HepG2 (cell line): ENCODE results near the gene SLCO4A1. TPM values are rescaled to one million over a fixed set of nuclear protein-coding genes. Genes with fewer than 3 reads are reported as not detected.

Source experiments
- ATAC-seq: fragments of 200-7000 bp; cut with Tn5 transposase; 3 replicates; pipeline ENCODE4 v1.9.1; 2020; ENCODE audit warnings: mild to moderate bottlenecking, moderate library complexity
- BruUV-seq: library from RNA; stranded (reverse); fragments of 400-500 nt; replicated peaks from 2 replicates; lab custom pipeline; 2021; lab: Mats Ljungman, UMichigan
- CTCF ChIA-PET: fragments of 300-600 bp; formaldehyde crosslinking; extraction: SDS; loops from one replicate; lab custom pipeline; 2021; ENCODE audit warnings: low total read pairs, inconsistent platforms, low intra/inter-chr PET ratio; lab: Yijun Ruan, JAX
- POLR2A ChIA-PET: fragments of 350-600 bp; sonication (Branson Sonifier 250); formaldehyde crosslinking; loops from one replicate; lab custom pipeline; 2020; ENCODE audit warnings: antibody characterized with exemption, inconsistent platforms; lab: Yijun Ruan, JAX
- DNase-seq: peaks from one replicate; pipeline ENCODE4 v3.0.0-alpha.2; 2015; ENCODE audit warnings: low spot score
- FAIRE-seq: peaks from 3 replicates; lab custom pipeline; 2011; peaks lifted over from hg19 to GRCh38; lab: Jason Lieb, UNC
- H2AFZ ChIP-seq: one replicate; pipeline ENCODE4 v1.6.1; 2011; ENCODE audit warnings: low read length, inconsistent platforms
- H3K27ac ChIP-seq: fragments of 300-600 bp; 3 replicates; pipeline ENCODE4 v1.8.0; 2011; ENCODE audit warnings: mixed run types, mild to moderate bottlenecking, mixed read lengths, low read length, inconsistent platforms; ENCODE audit not compliant: insufficient read depth; ENCODE audit errors: extremely low read length
- H3K27me3 ChIP-seq, 2 experiments: fragments of 200-600 bp in 1 of 2; 2 replicates in 1 of 2; 3 replicates in 1 of 2; pipeline versions ENCODE4 v1.6.0 to v1.8.0; 2011; ENCODE audit warnings: low read length in 2 of 2, mild to moderate bottlenecking in 2 of 2, moderate library complexity in 2 of 2, inconsistent platforms in 1 of 2; ENCODE audit not compliant: insufficient read depth in 2 of 2, control insufficient read depth in 1 of 2
- H3K36me3 ChIP-seq, 2 experiments: fragments of 200-600 bp in 1 of 2; replicated peaks in 1 of 2; 2 replicates in 1 of 2; 3 replicates in 1 of 2; pipeline versions ENCODE4 v1.5.1 to v1.8.0; 2011; ENCODE audit warnings: low read length in 2 of 2, inconsistent platforms in 1 of 2; ENCODE audit not compliant: insufficient read depth in 2 of 2, control insufficient read depth in 1 of 2
- H3K4me1 ChIP-seq: 2 replicates; pipeline ENCODE4 v1.5.1; 2012; ENCODE audit warnings: low read length, inconsistent platforms; ENCODE audit not compliant: insufficient read depth
- H3K4me2 ChIP-seq: 2 replicates; pipeline ENCODE4 v1.6.0; 2011; ENCODE audit warnings: low read depth, low read length, inconsistent platforms
- H3K4me3 ChIP-seq, 3 experiments: fragments of 200-600 bp in 1 of 3; sonication (generic), shearing (Covaris generic) in 1 of 3; replicated peaks in 1 of 3; 2 replicates each; pipeline ENCODE4 v1.5.1; 2011 to 2016; ENCODE audit warnings: low read length in 3 of 3, inconsistent platforms in 2 of 3, low read depth in 2 of 3, mild to moderate bottlenecking in 2 of 3, control low read depth in 1 of 3, mixed read lengths in 1 of 3; ENCODE audit not compliant: insufficient read depth in 1 of 3
- H3K79me2 ChIP-seq: one replicate; pipeline ENCODE4 v1.6.1; 2011; ENCODE audit warnings: low read length, inconsistent platforms; ENCODE audit not compliant: insufficient read depth
- H3K9ac ChIP-seq: 2 replicates; pipeline ENCODE4 v1.6.0; 2011; ENCODE audit warnings: mild to moderate bottlenecking, low read depth, low read length, inconsistent platforms; ENCODE audit not compliant: insufficient read depth
- H3K9me3 ChIP-seq: 2 replicates; pipeline ENCODE4 v1.5.1; 2012; ENCODE audit warnings: mild to moderate bottlenecking, low read length
- H4K20me1 ChIP-seq: 2 replicates; pipeline ENCODE4 v1.6.0; 2011; ENCODE audit warnings: inconsistent platforms, mild to moderate bottlenecking, low read length, moderate library complexity; ENCODE audit not compliant: insufficient read depth
- AGO2 ChIP-seq: fragments of 200-400 bp; formaldehyde crosslinking; optimal IDR thresholded peaks from 2 replicates; pipeline ENCODE3; 2017; ENCODE audit warnings: mild to moderate bottlenecking, low read depth, low read length, moderate library complexity
- HNRNPL ChIP-seq: fragments of 200-400 bp; formaldehyde crosslinking; IDR thresholded peaks from 2 replicates; pipeline ENCODE4 v1.6.1; 2017; ENCODE audit warnings: mild to moderate bottlenecking, low read depth, low read length
- MEIS2 ChIP-seq: sonication (generic); formaldehyde crosslinking; IDR thresholded peaks from 2 replicates; pipeline ENCODE4 v1.9.0; 2021; ENCODE audit warnings: mild to moderate bottlenecking, missing genetic modification reagents
- MTA1 ChIP-seq: sonication (generic); formaldehyde crosslinking; IDR thresholded peaks from 2 replicates; pipeline ENCODE4 v1.4.0; 2020; ENCODE audit warnings: missing genetic modification reagents, mild to moderate bottlenecking, borderline replicate concordance
- NFATC3 ChIP-seq: sonication (generic); formaldehyde crosslinking; IDR thresholded peaks from 2 replicates; pipeline ENCODE4 v1.5.1; 2020; ENCODE audit warnings: mild to moderate bottlenecking, missing genetic modification reagents
- POLR2A ChIP-seq, 2 experiments: IDR thresholded peaks; 2 replicates each; pipeline ENCODE4 v1.6.1; 2011; ENCODE audit warnings: low read depth in 2 of 2, low read length in 2 of 2, mild to moderate bottlenecking in 1 of 2, moderate library complexity in 1 of 2; ENCODE audit not compliant: insufficient read depth in 1 of 2
- ZC3H13 ChIP-seq: sonication (generic); formaldehyde crosslinking; IDR thresholded peaks from 2 replicates; pipeline ENCODE4 v1.8.1; 2023; ENCODE audit warnings: mild to moderate bottlenecking, missing genetic modification reagents, moderate library complexity
- ZNF225 ChIP-seq: sonication (generic); formaldehyde crosslinking; IDR thresholded peaks from 2 replicates; pipeline ENCODE4 v1.4.0; 2020; ENCODE audit warnings: mild to moderate bottlenecking, missing genetic modification reagents
- ZNF33B ChIP-seq: sonication (generic); formaldehyde crosslinking; IDR thresholded peaks from 2 replicates; pipeline ENCODE4 v1.5.1; 2020; ENCODE audit warnings: mild to moderate bottlenecking, missing genetic modification reagents
- ZSCAN21 ChIP-seq: sonication (generic); formaldehyde crosslinking; IDR thresholded peaks from 2 replicates; pipeline ENCODE4 v1.8.0; 2022; ENCODE audit warnings: mild to moderate bottlenecking, missing genetic modification reagents, moderate library complexity, borderline replicate concordance
- WGBS: methylation state at CpG from one replicate; pipeline ENCODE4 v1.1.6; 2017; ENCODE audit warnings: low lambda C conversion rate; 5-methylcytosine and 5-hydroxymethylcytosine counted together
- in situ Hi-C: cut with HindIII; loops from 2 replicates; pipeline ENCODE4 v1.10.0; 2017; ENCODE audit warnings: low pct_unique_long_range_greater_than_20kb; ENCODE audit not compliant: extremely low pct_ligation_motif_present
- intact Hi-C: fragments of 100-400 bp; cut with micrococcal nuclease; formaldehyde crosslinking; loops from one replicate; pipeline ENCODE4 v1.10.0; 2022; ENCODE audit not compliant: unreplicated experiment
- polyA plus RNA-seq, 8 experiments: library from polyadenylated mRNA; depleted of rRNA in 3 of 8; stranded (reverse) in 7 of 8; unstranded in 1 of 8; fragments of >200 nt; fragmentation: Illumina TruSeq in 4 of 8; extraction: Trizol in 4 of 8; gene quantifications; 2 replicates each; pipeline versions ENCODE4 v1.2.1 to v1.2.3, GENCODE V29; 2011 to 2016; ENCODE audit warnings: low read depth in 4 of 8, missing spikeins in 1 of 8, mixed read lengths in 1 of 8; ENCODE audit not compliant: insufficient read depth in 1 of 8
- total RNA-seq, 5 experiments: library from RNA; depleted of rRNA; stranded (reverse); fragments of >200 nt; fragmentation: Illumina TruSeq; extraction: Trizol; gene quantifications; 2 replicates each; pipeline ENCODE4 v1.2.3, GENCODE V29; 2016; ENCODE audit warnings: low read depth in 1 of 5
- TF ChIP-seq, protein P1 (sequence below): sonication (generic); formaldehyde crosslinking; IDR thresholded peaks from 2 replicates; pipeline ENCODE4; 2020; ENCODE audit warnings: missing genetic modification reagents, mild to moderate bottlenecking, borderline replicate concordance
- TF ChIP-seq, protein P2 (sequence below): sonication (generic); formaldehyde crosslinking; IDR thresholded peaks from 2 replicates; pipeline ENCODE4 v1.8.0; 2022; ENCODE audit warnings: missing genetic modification reagents, mild to moderate bottlenecking, moderate library complexity, borderline replicate concordance

Gene SLCO4A1
- total and polyA plus RNA-seq, 2 of the 13 experiments (the other 11 are each of a cell fraction or from before 2014, with no cell fraction given), result 55.5 to 112 TPM

DNA sequence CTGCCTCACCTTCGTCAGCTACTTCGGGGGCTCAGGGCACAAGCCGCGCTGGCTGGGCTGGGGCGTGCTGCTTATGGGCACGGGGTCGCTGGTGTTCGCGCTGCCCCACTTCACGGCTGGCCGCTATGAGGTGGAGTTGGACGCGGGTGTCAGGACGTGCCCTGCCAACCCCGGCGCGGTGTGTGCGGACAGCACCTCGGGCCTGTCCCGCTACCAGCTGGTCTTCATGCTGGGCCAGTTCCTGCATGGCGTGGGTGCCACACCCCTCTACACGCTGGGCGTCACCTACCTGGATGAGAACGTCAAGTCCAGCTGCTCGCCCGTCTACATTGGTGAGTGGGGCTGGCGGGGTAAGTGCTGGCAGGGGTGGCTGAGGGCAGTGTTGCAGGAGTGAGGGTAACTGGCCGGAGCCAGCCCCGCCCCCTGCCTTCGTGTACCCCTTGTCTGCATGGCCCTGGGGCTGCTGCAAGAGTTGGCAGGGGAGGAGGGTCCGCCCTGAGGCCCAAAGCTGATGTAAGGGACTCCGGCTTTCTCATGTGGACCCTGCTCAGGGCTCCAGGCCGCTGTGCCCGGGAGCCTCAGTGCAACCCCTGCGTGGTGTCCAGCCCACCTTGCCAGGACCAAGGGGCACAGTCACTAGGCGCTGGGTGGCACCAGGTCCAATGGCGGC lies 14.8 kb downstream of the SLCO4A1 start:
- intact Hi-C loops, result no loop called here
- CTCF ChIA-PET, result no interaction called here
- no TSS peak for BruUV-seq

More for the DNA sequence above, 14.8 kb downstream of the SLCO4A1 start:
- H3K4me2 ChIP-seq, result no peak overlapping the region
- peaks cover 6 to 63% of the 10 kb centered on the region in 2 experiments; a peak in 4 of 5 replicates for H3K36me3 ChIP-seq
- FAIRE-seq (no peak), DNase-seq (no peak), ATAC-seq (no peak)
- H4K20me1 ChIP-seq, result no peaks in the 10 kb centered on the region
- no peaks in the 10 kb centered on the region for H3K9me3 ChIP-seq
- in situ Hi-C loops, result no loop called here
- no peak overlapping the region for H3K4me3 ChIP-seq
- H3K9ac ChIP-seq, result no peak overlapping the region
- peaks cover 30% of the 10 kb centered on the region for H3K79me2 ChIP-seq
- TF ChIP-seq POLR2A (IDR thresholded peaks at IDR 0.05; ENCODE audit: insufficient read depth in 1 of 2, low read depth in 2 of 2, low read length in 2 of 2), result 0 out of 4 replicates have a peak, but pooled peaks of 1 of the 2 experiments have one; percentile 12
- TF ChIP-seq ZC3H13 (CRISPR knock-in tag), result peak; percentile 60; the same call in 1 of the 2 replicates
- no peak for TF ChIP-seq MEIS2 (CRISPR knock-in tag)
- TF ChIP-seq, protein P1, sequence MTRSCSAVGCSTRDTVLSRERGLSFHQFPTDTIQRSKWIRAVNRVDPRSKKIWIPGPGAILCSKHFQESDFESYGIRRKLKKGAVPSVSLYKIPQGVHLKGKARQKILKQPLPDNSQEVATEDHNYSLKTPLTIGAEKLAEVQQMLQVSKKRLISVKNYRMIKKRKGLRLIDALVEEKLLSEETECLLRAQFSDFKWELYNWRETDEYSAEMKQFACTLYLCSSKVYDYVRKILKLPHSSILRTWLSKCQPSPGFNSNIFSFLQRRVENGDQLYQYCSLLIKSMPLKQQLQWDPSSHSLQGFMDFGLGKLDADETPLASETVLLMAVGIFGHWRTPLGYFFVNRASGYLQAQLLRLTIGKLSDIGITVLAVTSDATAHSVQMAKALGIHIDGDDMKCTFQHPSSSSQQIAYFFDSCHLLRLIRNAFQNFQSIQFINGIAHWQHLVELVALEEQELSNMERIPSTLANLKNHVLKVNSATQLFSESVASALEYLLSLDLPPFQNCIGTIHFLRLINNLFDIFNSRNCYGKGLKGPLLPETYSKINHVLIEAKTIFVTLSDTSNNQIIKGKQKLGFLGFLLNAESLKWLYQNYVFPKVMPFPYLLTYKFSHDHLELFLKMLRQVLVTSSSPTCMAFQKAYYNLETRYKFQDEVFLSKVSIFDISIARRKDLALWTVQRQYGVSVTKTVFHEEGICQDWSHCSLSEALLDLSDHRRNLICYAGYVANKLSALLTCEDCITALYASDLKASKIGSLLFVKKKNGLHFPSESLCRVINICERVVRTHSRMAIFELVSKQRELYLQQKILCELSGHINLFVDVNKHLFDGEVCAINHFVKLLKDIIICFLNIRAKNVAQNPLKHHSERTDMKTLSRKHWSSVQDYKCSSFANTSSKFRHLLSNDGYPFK (CRISPR knock-in tag), result 0 out of 2 replicates have a peak, but pooled peaks have one; percentile 14
- TF ChIP-seq, protein P2, sequence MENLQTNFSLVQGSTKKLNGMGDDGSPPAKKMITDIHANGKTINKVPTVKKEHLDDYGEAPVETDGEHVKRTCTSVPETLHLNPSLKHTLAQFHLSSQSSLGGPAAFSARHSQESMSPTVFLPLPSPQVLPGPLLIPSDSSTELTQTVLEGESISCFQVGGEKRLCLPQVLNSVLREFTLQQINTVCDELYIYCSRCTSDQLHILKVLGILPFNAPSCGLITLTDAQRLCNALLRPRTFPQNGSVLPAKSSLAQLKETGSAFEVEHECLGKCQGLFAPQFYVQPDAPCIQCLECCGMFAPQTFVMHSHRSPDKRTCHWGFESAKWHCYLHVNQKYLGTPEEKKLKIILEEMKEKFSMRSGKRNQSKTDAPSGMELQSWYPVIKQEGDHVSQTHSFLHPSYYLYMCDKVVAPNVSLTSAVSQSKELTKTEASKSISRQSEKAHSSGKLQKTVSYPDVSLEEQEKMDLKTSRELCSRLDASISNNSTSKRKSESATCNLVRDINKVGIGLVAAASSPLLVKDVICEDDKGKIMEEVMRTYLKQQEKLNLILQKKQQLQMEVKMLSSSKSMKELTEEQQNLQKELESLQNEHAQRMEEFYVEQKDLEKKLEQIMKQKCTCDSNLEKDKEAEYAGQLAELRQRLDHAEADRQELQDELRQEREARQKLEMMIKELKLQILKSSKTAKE (CRISPR knock-in tag), result 0 out of 2 replicates have a peak, but pooled peaks have one; percentile 29
- TF ChIP-seq NFATC3, result no peak
- peak; percentile 69 for TF ChIP-seq AGO2
- TF ChIP-seq ZSCAN21 (CRISPR knock-in tag), result 0 out of 2 replicates have a peak, but pooled peaks have one; percentile 2
- peak; percentile 4; the same call in 1 of the 2 replicates for TF ChIP-seq HNRNPL
- peak; percentile 68; the same call in 1 of the 2 replicates for TF ChIP-seq MTA1 (CRISPR knock-in tag)
- no peak for TF ChIP-seq ZNF33B (CRISPR knock-in tag)
- 0 out of 2 replicates have a peak, but pooled peaks have one; percentile 12 for TF ChIP-seq ZNF225 (CRISPR knock-in tag)
- POLR2A ChIA-PET, result no interaction called here
- 97% methylated on average over 33 of the region's 37 CpGs for WGBS
- no peak overlapping the region for H2AFZ ChIP-seq
- no peak overlapping the region for H3K27ac ChIP-seq
- H3K27me3 ChIP-seq, result no peaks in the 10 kb centered on the region
- peaks cover 19% of the 10 kb centered on the region for H3K4me1 ChIP-seq
